ENCODE results near the gene ASPN.

The ASPN gene

GRCh38 chr9:92446536-92446935 is 35.8 kb downstream of the ASPN start:
- Histone ChIP-seq H3K4me1 (ENCODE audit: insufficient read depth, insufficient read length) (peaks cover 3% of the 10 kb centered on the region), H3K27me3 (ENCODE audit: insufficient read depth, insufficient read length) (no peaks in the 10 kb centered on the region), H3K4me3 (ENCODE audit: insufficient read length, low read depth) (no peak overlapping the region), H3K36me3 (ENCODE audit: insufficient read depth, insufficient read length, low read length) (no peaks in the 10 kb centered on the region), H3K9ac (ENCODE audit: insufficient read length, low read depth) (no peak overlapping the region), H3K9me3 (ENCODE audit: insufficient read depth, low read length) (no peaks in the 10 kb centered on the region; the same call in 1 of the 2 replicates)
- DNase-seq (ENCODE audit: low read depth, low spot score): no peak
- no peak for TF ChIP-seq ZNF274 (IDR thresholded peaks at IDR 0.05; ENCODE audit: low read depth, low read length)
- TF ChIP-seq SUZ12 (IDR thresholded peaks at IDR 0.05; ENCODE audit: extremely low read depth, insufficient read depth, insufficient read length): no peak
- TF ChIP-seq YY1 (IDR thresholded peaks at IDR 0.05; ENCODE audit: insufficient read depth, insufficient read length): no peak

DNA sequence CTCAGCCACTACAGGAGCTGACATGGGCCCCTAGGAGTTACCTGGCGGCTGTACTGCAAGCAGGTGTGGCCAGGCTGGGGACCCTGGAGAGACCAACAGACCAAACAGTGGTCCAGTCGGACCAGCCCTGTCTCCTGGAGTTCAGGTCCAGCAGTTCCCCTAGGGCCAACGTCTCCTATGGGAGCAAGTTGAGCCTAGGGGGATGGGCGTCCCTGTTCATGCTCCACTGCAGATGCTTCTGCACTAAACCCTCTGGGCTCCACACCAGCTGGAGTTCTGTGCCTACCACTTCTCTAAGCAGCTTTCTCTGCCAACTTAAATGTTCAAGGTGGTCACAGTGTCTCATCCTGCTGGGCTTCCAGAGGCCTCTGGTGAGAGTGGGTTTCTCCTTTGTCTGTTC is 37.5 kb downstream of the ASPN start:
- H3K4me3 ChIP-seq (ENCODE audit: insufficient read length, low read depth): no peak overlapping the region
- TF ChIP-seq ZNF274 (IDR thresholded peaks at IDR 0.05; ENCODE audit: low read depth, low read length) (no peak), SUZ12 (IDR thresholded peaks at IDR 0.05; ENCODE audit: extremely low read depth, insufficient read depth, insufficient read length) (no peak), YY1 (IDR thresholded peaks at IDR 0.05; ENCODE audit: insufficient read depth, insufficient read length) (no peak)
- H3K9ac ChIP-seq (ENCODE audit: insufficient read length, low read depth): no peak overlapping the region
- no peaks in the 10 kb centered on the region for H3K27me3 ChIP-seq (ENCODE audit: insufficient read depth, insufficient read length)
- no peaks in the 10 kb centered on the region for H3K36me3 ChIP-seq (ENCODE audit: insufficient read depth, insufficient read length, low read length)
- no peaks in the 10 kb centered on the region; the same call in 1 of the 2 replicates for H3K9me3 ChIP-seq (ENCODE audit: insufficient read depth, low read length)
- DNase-seq (ENCODE audit: low read depth, low spot score): no peak
- H3K4me1 ChIP-seq (ENCODE audit: insufficient read depth, insufficient read length): peaks cover 3% of the 10 kb centered on the region

- Histone ChIP-seq H3K36me3 (ENCODE audit: insufficient read depth, insufficient read length, low read length) (no peaks in the 10 kb centered on the region), H3K27me3 (ENCODE audit: insufficient read depth, insufficient read length) (no peaks in the 10 kb centered on the region), H3K9ac (ENCODE audit: insufficient read length, low read depth) (no peak overlapping the region), H3K9me3 (ENCODE audit: insufficient read depth, low read length) (no peaks in the 10 kb centered on the region), H3K4me3 (ENCODE audit: insufficient read length, low read depth) (no peak overlapping the region), H3K4me1 (ENCODE audit: insufficient read depth, insufficient read length) (peaks cover 3% of the 10 kb centered on the region)
- TF ChIP-seq YY1 (IDR thresholded peaks at IDR 0.05; ENCODE audit: insufficient read depth, insufficient read length) (no peak), SUZ12 (IDR thresholded peaks at IDR 0.05; ENCODE audit: extremely low read depth, insufficient read depth, insufficient read length) (no peak), ZNF274 (IDR thresholded peaks at IDR 0.05; ENCODE audit: low read depth, low read length) (no peak)
- no peak for DNase-seq (ENCODE audit: low read depth, low spot score)
Measured at GRCh38 chr9:92440751-92441046, 41.6 kb downstream of the ASPN start.

GRCh38 chr9:92439921-92440750 is 42.2 kb downstream of the ASPN start:
- TF ChIP-seq ZNF274 (IDR thresholded peaks at IDR 0.05; ENCODE audit: low read depth, low read length) (no peak), SUZ12 (IDR thresholded peaks at IDR 0.05; ENCODE audit: extremely low read depth, insufficient read depth, insufficient read length) (no peak), YY1 (IDR thresholded peaks at IDR 0.05; ENCODE audit: insufficient read depth, insufficient read length) (no peak)
- H3K4me1 ChIP-seq (ENCODE audit: insufficient read depth, insufficient read length): peaks cover 3% of the 10 kb centered on the region

DNA sequence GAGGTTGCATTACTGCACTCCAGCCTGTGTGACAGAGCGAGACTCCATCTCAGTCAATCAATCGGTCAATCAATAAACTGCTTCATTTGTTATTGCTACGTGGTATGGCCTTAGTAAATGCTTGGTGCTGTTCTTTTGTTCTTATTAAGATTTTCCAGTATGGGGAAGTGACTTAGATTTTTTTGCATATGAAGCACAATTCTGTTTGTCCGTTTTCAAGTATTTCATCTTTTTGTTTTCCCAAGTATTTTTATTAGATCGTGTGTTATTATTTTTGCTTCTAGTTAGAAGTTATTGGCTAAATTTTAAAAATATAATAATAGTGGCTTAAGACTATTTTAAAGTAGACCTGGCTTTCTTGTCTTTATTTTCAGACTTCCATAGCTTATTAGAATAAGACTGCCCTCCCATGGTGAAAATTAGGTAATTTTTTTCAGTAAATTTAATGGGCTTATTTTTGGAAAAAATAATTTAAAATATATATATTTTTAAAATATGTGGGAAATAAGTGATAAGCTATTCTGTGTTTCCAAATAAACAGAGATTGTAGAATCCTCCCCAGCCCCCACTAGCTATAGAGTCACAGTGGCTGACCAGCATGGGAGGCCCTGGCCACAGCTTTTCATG is 43.3 kb downstream of the ASPN start:
- Histone ChIP-seq H3K4me1 (ENCODE audit: insufficient read depth, insufficient read length) (no peaks in the 10 kb centered on the region), H3K4me3 (ENCODE audit: insufficient read length, low read depth) (no peak overlapping the region), H3K36me3 (ENCODE audit: insufficient read depth, insufficient read length, low read length) (no peaks in the 10 kb centered on the region), H3K9me3 (ENCODE audit: insufficient read depth, low read length) (no peaks in the 10 kb centered on the region), H3K9ac (ENCODE audit: insufficient read length, low read depth) (no peak overlapping the region), H3K27me3 (ENCODE audit: insufficient read depth, insufficient read length) (no peaks in the 10 kb centered on the region)
- TF ChIP-seq SUZ12 (IDR thresholded peaks at IDR 0.05; ENCODE audit: extremely low read depth, insufficient read depth, insufficient read length) (no peak), YY1 (IDR thresholded peaks at IDR 0.05; ENCODE audit: insufficient read depth, insufficient read length) (no peak), ZNF274 (IDR thresholded peaks at IDR 0.05; ENCODE audit: low read depth, low read length) (no peak)
- DNase-seq (ENCODE audit: low read depth, low spot score): no peak

More at GRCh38 chr9:92439921-92440750, 42.2 kb downstream of the ASPN start:
- Histone ChIP-seq H3K36me3 (ENCODE audit: insufficient read depth, insufficient read length, low read length) (no peaks in the 10 kb centered on the region), H3K9ac (ENCODE audit: insufficient read length, low read depth) (no peak overlapping the region), H3K27me3 (ENCODE audit: insufficient read depth, insufficient read length) (no peaks in the 10 kb centered on the region), H3K4me3 (ENCODE audit: insufficient read length, low read depth) (no peak overlapping the region), H3K9me3 (ENCODE audit: insufficient read depth, low read length) (no peaks in the 10 kb centered on the region)
- no peak for DNase-seq (ENCODE audit: low read depth, low spot score)

GRCh38 chr9:92435263-92435662 is 47.0 kb downstream of the ASPN start:
- Histone ChIP-seq H3K27me3 (ENCODE audit: insufficient read depth, insufficient read length) (no peaks in the 10 kb centered on the region), H3K36me3 (ENCODE audit: insufficient read depth, insufficient read length, low read length) (no peaks in the 10 kb centered on the region), H3K9me3 (ENCODE audit: insufficient read depth, low read length) (no peaks in the 10 kb centered on the region), H3K4me3 (ENCODE audit: insufficient read length, low read depth) (no peak overlapping the region), H3K9ac (ENCODE audit: insufficient read length, low read depth) (no peak overlapping the region), H3K4me1 (ENCODE audit: insufficient read depth, insufficient read length) (no peaks in the 10 kb centered on the region)
- TF ChIP-seq SUZ12 (IDR thresholded peaks at IDR 0.05; ENCODE audit: extremely low read depth, insufficient read depth, insufficient read length) (no peak), YY1 (IDR thresholded peaks at IDR 0.05; ENCODE audit: insufficient read depth, insufficient read length) (no peak), ZNF274 (IDR thresholded peaks at IDR 0.05; ENCODE audit: low read depth, low read length) (no peak)
- no peak for DNase-seq (ENCODE audit: low read depth, low spot score)

- Histone ChIP-seq H3K9ac (ENCODE audit: insufficient read length, low read depth) (no peak overlapping the region), H3K4me3 (ENCODE audit: insufficient read length, low read depth) (no peak overlapping the region)
Measured at GRCh38 chr9:92432972-92433548, 49.2 kb downstream of the ASPN start.

More at GRCh38 chr9:92432972-92433548, 49.2 kb downstream of the ASPN start:
- Histone ChIP-seq H3K4me1 (ENCODE audit: insufficient read depth, insufficient read length) (no peaks in the 10 kb centered on the region), H3K27me3 (ENCODE audit: insufficient read depth, insufficient read length) (no peaks in the 10 kb centered on the region), H3K36me3 (ENCODE audit: insufficient read depth, insufficient read length, low read length) (no peaks in the 10 kb centered on the region), H3K9me3 (ENCODE audit: insufficient read depth, low read length) (no peaks in the 10 kb centered on the region)
- TF ChIP-seq YY1 (IDR thresholded peaks at IDR 0.05; ENCODE audit: insufficient read depth, insufficient read length) (no peak), ZNF274 (IDR thresholded peaks at IDR 0.05; ENCODE audit: low read depth, low read length) (no peak), SUZ12 (IDR thresholded peaks at IDR 0.05; ENCODE audit: extremely low read depth, insufficient read depth, insufficient read length) (no peak)
- DNase-seq (ENCODE audit: low read depth, low spot score): no peak

Measured in NT2/D1 (cell line).